Measurements from ENCODE around the gene PDHX.

- no peak for TF ChIP-seq BACH2 (CRISPR knock-in tag; IDR thresholded peaks at IDR 0.05; ENCODE audit: borderline replicate concordance)
- TF ChIP-seq RARB (CRISPR knock-in tag; IDR thresholded peaks at IDR 0.05), result no peak
- TF ChIP-seq ZFP30 (CRISPR knock-in tag; IDR thresholded peaks at IDR 0.05), result no peak
These were observed 114.3 kb downstream of the PDHX start for GRCh38 chr11:35030716-35031213.
